ENCODE data around the gene TCF23. TPM values are rescaled to one million over a fixed set of nuclear protein-coding genes. Genes with fewer than 3 reads are reported as not detected.

Gene TCF23
- polyA plus RNA-seq, 1 experiment: not detected

DNA sequence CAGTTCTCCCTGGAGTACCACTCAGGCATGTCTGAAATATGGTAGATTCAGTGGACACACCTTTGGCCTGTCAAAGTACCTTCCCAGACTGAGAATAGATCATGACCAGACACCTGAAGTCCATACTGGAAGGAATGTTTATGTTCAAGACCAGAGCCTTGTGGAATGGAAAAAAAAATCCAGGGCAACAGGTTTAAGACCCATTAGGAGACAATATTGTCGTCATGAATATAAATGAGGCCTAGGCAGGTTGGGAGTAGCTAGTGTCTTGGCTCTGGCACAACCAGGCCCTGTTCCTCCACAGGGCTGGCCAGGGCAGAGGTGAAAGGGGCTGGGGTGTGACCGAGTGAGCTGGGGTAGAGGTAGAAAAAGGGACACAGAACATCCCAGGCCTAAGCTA is 49.8 kb downstream of the TCF23 start:
- TF ChIP-seq, protein P1, sequence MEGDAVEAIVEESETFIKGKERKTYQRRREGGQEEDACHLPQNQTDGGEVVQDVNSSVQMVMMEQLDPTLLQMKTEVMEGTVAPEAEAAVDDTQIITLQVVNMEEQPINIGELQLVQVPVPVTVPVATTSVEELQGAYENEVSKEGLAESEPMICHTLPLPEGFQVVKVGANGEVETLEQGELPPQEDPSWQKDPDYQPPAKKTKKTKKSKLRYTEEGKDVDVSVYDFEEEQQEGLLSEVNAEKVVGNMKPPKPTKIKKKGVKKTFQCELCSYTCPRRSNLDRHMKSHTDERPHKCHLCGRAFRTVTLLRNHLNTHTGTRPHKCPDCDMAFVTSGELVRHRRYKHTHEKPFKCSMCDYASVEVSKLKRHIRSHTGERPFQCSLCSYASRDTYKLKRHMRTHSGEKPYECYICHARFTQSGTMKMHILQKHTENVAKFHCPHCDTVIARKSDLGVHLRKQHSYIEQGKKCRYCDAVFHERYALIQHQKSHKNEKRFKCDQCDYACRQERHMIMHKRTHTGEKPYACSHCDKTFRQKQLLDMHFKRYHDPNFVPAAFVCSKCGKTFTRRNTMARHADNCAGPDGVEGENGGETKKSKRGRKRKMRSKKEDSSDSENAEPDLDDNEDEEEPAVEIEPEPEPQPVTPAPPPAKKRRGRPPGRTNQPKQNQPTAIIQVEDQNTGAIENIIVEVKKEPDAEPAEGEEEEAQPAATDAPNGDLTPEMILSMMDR (IDR thresholded peaks at IDR 0.05; ENCODE audit: low read depth, low read length): no peak
- DNase-seq (ENCODE audit: low read depth, low spot score): no peak
- Histone ChIP-seq H3K27me3 (ENCODE audit: control insufficient read depth, insufficient read depth, low read length) (peaks cover 3% of the 10 kb centered on the region), H3K9me3 (ENCODE audit: control insufficient read depth, insufficient read depth, low read length) (no peaks in the 10 kb centered on the region), H3K4me3 (ENCODE audit: low read depth, low read length) (no peak overlapping the region), H3K27ac (ENCODE audit: low read depth, low read length) (no peak overlapping the region)
- POLR2A ChIA-PET: interaction anchor here (0.6 kb wide), 1 partner anchor 29 kb away, joined by 7 read pairs; no protein-coding TSS in a partner anchor
- CTCF ChIA-PET: interaction anchor here (0.6 to 1.3 kb wide), 4 partner anchors 29 to 109 kb away, joined by 3 to 10 read pairs (median 4); no protein-coding TSS in a partner anchor

DNA sequence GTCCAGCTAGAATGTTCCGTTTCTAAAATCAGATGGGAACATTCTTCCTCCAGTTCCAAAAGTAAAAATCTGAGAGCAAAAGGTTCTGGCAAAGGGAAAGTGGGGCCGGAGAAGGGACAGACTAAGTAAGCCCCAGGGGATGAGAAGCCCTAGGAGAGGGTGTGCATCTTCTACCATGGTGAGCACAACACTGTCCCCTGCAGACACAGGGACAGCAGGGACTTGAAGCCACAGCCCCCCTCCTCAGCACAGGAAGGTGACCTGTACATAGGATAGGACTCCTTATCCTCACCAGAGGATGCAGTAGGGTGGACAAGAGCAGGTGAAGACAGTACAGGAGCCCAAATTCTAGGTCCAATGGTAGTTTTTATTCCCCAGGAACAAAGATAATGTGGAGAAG is 50.4 kb downstream of the TCF23 start:
- POLR2A ChIA-PET: interaction anchor here (0.6 kb wide), 1 partner anchor 29 kb away, joined by 7 read pairs; no protein-coding TSS in a partner anchor
- H3K9me3 ChIP-seq (ENCODE audit: control insufficient read depth, insufficient read depth, low read length): no peaks in the 10 kb centered on the region

DNA sequence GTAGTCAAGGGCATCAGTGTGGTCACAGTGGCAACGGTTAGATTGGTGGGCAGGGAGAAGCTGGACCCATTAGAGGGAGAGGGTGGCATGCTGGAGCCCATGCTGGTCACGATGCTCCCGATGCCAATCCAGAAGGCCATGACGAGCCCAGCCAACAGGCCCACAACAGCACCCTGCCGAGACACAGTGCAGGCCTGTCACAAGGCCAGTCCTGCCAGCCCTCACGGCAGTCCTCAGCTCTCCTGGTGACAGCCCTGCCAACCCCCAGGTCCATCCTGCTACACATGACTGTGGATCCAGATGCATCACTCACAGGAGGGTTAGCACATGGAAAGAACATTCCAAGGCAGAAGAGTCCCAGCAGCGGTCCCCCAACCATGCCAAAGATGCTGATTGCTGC is 52.9 kb downstream of the TCF23 start:
- DNase-seq (ENCODE audit: low read depth, low spot score): no peak
- CTCF ChIA-PET: interaction anchor here (0.6 kb wide), 1 partner anchor 14 kb away, joined by 5 read pairs; no protein-coding TSS in a partner anchor
- TF ChIP-seq, protein P1 (IDR thresholded peaks at IDR 0.05; ENCODE audit: low read depth, low read length): no peak
- no peak overlapping the region for H3K27ac ChIP-seq (ENCODE audit: low read depth, low read length)
- H3K27me3 ChIP-seq (ENCODE audit: control insufficient read depth, insufficient read depth, low read length): no peaks in the 10 kb centered on the region
- POLR2A ChIA-PET: no interaction called here
- H3K9me3 ChIP-seq (ENCODE audit: control insufficient read depth, insufficient read depth, low read length): no peaks in the 10 kb centered on the region
- no peak overlapping the region for H3K4me3 ChIP-seq (ENCODE audit: low read depth, low read length)

More for the DNA sequence above, 50.4 kb downstream of the TCF23 start:
- Histone ChIP-seq H3K4me3 (ENCODE audit: low read depth, low read length) (no peak overlapping the region), H3K27ac (ENCODE audit: low read depth, low read length) (peak overlapping the region; percentile 11), H3K27me3 (ENCODE audit: control insufficient read depth, insufficient read depth, low read length) (peaks cover 3% of the 10 kb centered on the region)
- TF ChIP-seq, protein P1 (IDR thresholded peaks at IDR 0.05; ENCODE audit: low read depth, low read length): no peak
- DNase-seq (ENCODE audit: low read depth, low spot score): no peak
- CTCF ChIA-PET: interaction anchor here (0.6 to 1.3 kb wide), 4 partner anchors 29 to 109 kb away, joined by 3 to 10 read pairs (median 4); no protein-coding TSS in a partner anchor

DNA sequence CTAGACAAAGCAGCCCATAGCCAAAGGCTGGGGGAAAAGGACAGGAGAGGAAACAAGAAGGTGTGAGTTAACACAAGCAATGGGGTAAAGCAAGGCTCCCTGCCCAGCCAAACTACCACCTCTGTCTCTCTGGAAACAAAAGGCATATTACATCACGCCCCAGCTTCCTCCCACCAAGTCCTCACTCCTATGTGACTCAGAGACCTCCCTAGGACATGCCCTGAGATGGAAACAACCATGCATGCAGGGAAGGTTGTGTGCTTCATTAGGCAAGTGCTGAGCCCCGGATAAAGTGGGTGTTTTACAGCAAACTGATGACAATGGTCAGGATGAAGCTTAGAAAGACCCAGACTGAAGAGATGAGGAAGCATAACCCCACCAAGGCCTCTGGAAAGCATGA is 54.0 kb downstream of the TCF23 start:
- TF ChIP-seq, protein P1 (IDR thresholded peaks at IDR 0.05; ENCODE audit: low read depth, low read length): no peak
- CTCF ChIA-PET: interaction anchor here (0.6 to 1.2 kb wide), 2 partner anchors 12 to 101 kb away, joined by 3 to 4 read pairs; no protein-coding TSS in a partner anchor
- no peaks in the 10 kb centered on the region for H3K27me3 ChIP-seq (ENCODE audit: control insufficient read depth, insufficient read depth, low read length)
- no peak overlapping the region for H3K4me3 ChIP-seq (ENCODE audit: low read depth, low read length)
- POLR2A ChIA-PET: no interaction called here
- no peaks in the 10 kb centered on the region for H3K9me3 ChIP-seq (ENCODE audit: control insufficient read depth, insufficient read depth, low read length)
- no peak for DNase-seq (ENCODE audit: low read depth, low spot score)
- no peak overlapping the region for H3K27ac ChIP-seq (ENCODE audit: low read depth, low read length)

DNA sequence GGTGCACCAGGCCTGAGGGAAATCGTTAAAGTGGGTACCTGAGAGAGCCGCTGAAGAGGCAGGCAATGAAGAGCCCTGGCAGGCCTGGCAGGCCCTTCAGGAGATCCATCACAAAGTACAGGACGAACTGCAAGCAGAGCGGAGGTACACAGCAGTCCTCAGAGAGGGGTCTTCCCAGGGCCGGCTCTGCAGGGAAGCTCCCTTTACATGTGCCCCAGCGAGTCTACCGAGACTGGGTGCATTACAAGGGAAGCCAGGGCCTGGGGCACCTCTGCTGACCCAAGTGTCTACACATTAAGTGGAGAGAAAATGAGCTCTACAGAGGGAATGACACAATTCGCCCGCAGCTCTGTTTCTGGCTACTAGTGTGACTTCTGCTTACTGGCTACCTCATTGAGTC is 54.9 kb downstream of the TCF23 start:
- ChIA-PET POLR2A (no interaction called here), CTCF (interaction anchor here (0.7 to 1.4 kb wide), 2 partner anchors 11 to 100 kb away, joined by 3 read pairs; no protein-coding TSS in a partner anchor)
- H3K27ac ChIP-seq (ENCODE audit: low read depth, low read length): no peak overlapping the region
- TF ChIP-seq, protein P1 (IDR thresholded peaks at IDR 0.05; ENCODE audit: low read depth, low read length): no peak
- DNase-seq (ENCODE audit: low read depth, low spot score): no peak
- H3K27me3 ChIP-seq (ENCODE audit: control insufficient read depth, insufficient read depth, low read length): no peaks in the 10 kb centered on the region
- H3K9me3 ChIP-seq (ENCODE audit: control insufficient read depth, insufficient read depth, low read length): no peaks in the 10 kb centered on the region
- H3K4me3 ChIP-seq (ENCODE audit: low read depth, low read length): no peak overlapping the region
